ENCODE results near the gene TNFRSF18. TPM values are rescaled to one million over a fixed set of nuclear protein-coding genes. Genes with fewer than 3 reads are reported as not detected.
A peak's percentile ranks its signal among the peaks of the same experiment; 100 is the strongest.

Gene TNFRSF18
- polyA plus RNA-seq, 6 donors from 2014 or later, result 2.4 to 13.0 (median 7.9) TPM

DNA sequence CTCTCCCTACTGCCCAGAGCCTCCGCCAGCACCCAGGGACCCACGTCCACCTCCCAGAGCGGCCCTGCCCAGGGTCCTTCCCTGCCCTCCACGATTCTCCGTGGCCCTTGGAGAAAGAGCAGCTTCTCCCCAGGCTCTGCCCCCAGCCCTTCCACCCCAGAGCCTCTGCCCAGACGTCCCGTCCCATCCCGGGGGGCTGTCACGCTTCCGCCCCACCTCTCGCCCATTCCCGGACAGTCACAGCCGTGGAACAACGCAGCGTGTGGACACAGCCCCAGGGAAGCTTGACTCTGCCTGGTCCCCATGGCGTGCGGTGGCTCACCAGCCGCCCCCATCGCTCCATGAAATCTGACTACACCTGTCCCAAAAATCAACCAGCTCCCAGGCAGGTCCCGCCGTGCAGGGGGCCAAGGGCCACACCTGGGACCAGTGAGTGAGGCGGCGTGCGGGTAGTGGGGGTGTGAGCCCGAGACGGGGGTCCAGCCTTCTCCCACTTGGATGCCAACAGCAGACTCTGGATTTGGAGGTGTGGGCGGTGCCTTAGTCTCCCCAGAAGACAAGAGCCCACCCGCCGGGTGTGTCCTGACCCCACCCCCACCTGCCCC, 45.2 kb downstream of the TNFRSF18 start:
- Mint-ChIP-seq H3K36me3 (no peaks in the 10 kb centered on the region), H3K27ac (peak overlapping the region in 2 of 6 donors; percentile 57 to 89), H3K4me3 (no peak overlapping the region), H3K4me1 (peaks cover 2 to 10% (median 4%) of the 10 kb centered on the region in 3 donors), H3K27me3 (peaks cover 0 to 13% (median 0%) of the 10 kb centered on the region in 3 donors), H3K9me3 (no peaks in the 10 kb centered on the region)
- ATAC-seq (ENCODE audit: low read depth in 2 of 2), result no peak
- DNase-seq, result no peak

DNA sequence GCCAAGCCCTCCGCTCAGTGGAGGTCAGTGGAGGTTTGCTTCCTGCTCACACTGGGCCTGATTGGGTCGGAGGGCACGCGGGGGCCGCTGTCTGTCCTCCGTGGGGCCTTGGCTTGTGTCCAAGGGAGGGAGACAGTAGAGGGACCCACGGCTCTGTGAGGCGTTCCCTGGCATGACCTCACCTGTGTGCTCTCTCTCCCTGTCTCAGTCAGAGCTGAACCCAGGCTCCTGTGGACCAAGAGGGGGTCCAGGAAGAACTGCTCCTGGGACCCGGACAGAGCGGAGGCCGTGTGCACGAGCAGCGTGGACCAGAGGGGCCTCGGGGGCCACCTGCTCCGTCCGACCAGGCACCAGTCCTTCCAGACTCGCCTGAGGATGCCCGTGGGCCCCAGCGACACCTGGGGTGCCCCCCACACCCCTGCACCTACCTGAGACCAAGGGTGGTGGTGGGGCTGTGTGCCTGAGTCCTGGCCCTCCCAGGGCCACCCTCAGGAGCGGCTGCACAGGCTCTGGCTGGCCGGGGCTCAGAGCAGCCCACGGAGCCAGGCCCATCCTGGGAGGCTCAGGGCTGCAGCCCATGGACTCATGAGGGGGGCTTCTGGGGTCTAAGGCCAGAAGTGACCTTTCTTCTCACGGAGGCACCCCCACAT, 46.0 kb downstream of the TNFRSF18 start:
- no peaks in the 10 kb centered on the region for H3K36me3 Mint-ChIP-seq
- no peak for ATAC-seq (ENCODE audit: low read depth in 2 of 2)
- peak overlapping the region in 2 of 8 donors; percentile 30 to 65 for H3K4me3 Mint-ChIP-seq
- no peak for DNase-seq
- peaks cover 0 to 5% (median 0%) of the 10 kb centered on the region in 7 donors for H3K9me3 Mint-ChIP-seq
- H3K27me3 Mint-ChIP-seq, result peaks cover 0 to 13% (median 0%) of the 10 kb centered on the region in 3 donors
- peak overlapping the region in 3 of 6 donors; percentile 26 to 89 (median 57) for H3K27ac Mint-ChIP-seq
- H3K4me1 Mint-ChIP-seq, result peaks cover 2 to 7% (median 4%) of the 10 kb centered on the region in 3 donors

DNA sequence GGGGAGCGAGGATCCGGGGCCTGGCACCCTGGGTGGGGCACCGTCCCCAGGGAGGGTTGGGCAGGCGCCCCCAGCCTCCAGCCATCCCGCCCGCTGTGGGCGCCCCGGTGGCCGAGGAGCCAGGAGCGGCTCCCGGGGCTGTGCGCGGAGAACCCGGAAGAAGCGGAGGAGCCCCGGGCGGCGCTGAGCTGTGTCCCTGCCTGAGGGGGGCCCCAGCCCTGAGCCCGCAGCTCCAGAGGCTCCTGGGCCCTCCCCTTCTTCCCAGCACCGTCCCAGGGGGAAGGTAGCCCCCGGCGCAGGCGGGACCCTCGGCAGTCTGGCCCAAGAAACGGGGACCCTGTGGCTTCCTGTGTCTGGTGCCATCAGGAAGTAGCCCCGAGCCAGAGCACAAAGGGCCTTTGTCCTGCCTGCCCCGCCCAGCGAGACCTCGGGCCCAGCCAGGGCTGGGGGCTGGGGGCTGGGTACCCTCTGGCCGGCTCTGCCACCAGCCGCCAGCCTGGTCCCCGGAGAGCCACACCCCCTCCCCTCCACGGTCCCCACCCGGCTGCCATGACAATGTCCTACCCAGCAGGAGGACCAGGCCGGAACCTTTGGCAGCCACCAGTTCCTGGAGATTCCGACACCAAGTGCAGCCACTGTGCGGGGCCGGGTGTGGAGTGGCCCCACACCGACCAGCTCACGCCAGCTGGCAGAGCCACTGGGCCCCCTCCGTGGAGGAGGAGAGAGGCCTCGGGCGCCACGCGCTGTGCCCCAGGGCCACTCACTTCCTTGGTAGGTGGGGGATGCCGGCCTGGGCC, 48.3 kb downstream of the TNFRSF18 start:
- H3K9me3 Mint-ChIP-seq, result peaks cover 0 to 8% (median 6%) of the 10 kb centered on the region in 7 donors
- ATAC-seq (ENCODE audit: low read depth in 2 of 2) (peak; percentile 72), DNase-seq (peak; percentile 58)
- peaks cover 3 to 14% (median 12%) of the 10 kb centered on the region in 3 donors for H3K4me1 Mint-ChIP-seq
- H3K4me3 Mint-ChIP-seq, result peak overlapping the region in 7 of 8 donors; percentile 60 to 90 (median 77)
- H3K36me3 Mint-ChIP-seq, result peaks cover 0 to 7% of the 10 kb centered on the region in 2 donors
- H3K27me3 Mint-ChIP-seq, result no peaks in the 10 kb centered on the region
- peak overlapping the region; percentile 33 to 94 (median 80) for H3K27ac Mint-ChIP-seq

GRCh38 chr1:1157426-1157913, 48.9 kb downstream of the TNFRSF18 start:
- Mint-ChIP-seq H3K27ac (peak overlapping the region; percentile 44 to 94 (median 86)), H3K36me3 (peaks cover 0 to 13% of the 10 kb centered on the region in 2 donors), H3K9me3 (peaks cover 0 to 14% (median 10%) of the 10 kb centered on the region in 7 donors), H3K27me3 (no peaks in the 10 kb centered on the region), H3K4me3 (peak overlapping the region; percentile 77 to 93 (median 82)), H3K4me1 (peaks cover 8 to 20% (median 18%) of the 10 kb centered on the region in 3 donors)
- peak; percentile 48 for DNase-seq
- peak; percentile 57 to 59 for ATAC-seq (ENCODE audit: low read depth in 2 of 2)

- Mint-ChIP-seq H3K4me3 (peak overlapping the region; percentile 53 to 77 (median 69)), H3K27ac (peak overlapping the region in 2 of 6 donors; percentile 88 to 98), H3K27me3 (no peaks in the 10 kb centered on the region), H3K9me3 (peaks cover 0 to 17% (median 14%) of the 10 kb centered on the region in 7 donors), H3K36me3 (peaks cover 0 to 15% of the 10 kb centered on the region in 2 donors), H3K4me1 (peaks cover 11 to 23% (median 20%) of the 10 kb centered on the region in 3 donors)
- DNase-seq (no peak), ATAC-seq (ENCODE audit: low read depth in 2 of 2) (no peak)
Measured at GRCh38 chr1:1157033-1157365, 49.4 kb downstream of the TNFRSF18 start.

DNA sequence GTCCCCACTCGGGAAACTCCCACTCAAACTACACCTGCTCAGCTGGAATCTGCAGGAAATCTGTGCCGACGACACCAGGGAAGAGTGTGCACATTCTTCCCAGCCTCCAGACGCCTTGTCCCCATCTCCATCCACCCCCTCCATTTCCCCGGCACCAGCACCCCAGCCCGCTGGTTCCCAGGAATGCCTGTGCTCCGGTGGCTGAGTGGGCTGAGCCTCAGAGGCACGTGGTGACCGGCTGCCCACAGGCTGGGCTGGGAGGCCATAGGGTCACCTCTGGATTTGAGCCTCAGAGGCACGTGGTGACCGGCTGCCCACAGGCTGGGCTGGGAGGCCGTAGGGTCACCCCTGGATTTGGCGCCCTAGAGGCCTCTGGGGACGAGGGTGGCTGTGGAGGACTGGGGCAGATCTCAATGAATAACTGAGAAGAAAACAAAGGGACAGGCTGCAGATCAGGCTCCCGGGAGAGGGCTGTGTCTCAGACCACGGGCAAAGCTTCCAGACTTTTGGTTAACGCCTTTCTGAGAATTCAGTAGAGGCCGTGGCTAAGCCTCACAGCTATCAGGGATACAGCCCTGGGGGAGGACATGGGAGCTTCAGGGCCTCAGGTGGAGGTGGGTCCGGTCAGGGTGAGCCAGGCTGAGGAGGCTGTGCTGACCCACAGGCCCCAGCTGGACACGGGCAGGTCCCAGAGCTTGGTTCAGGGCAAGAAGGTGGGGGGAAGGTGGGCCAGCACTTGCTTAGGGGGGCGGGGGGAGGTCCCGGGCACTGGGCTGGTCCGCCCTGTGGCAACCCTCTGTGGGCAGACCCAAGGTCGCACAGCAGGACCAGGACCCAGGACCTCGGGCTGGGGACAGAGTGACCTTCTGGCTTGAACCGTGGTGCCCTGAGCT, 50.0 kb downstream of the TNFRSF18 start:
- Mint-ChIP-seq H3K4me3 (peak overlapping the region; percentile 66 to 87 (median 77)), H3K27ac (peak overlapping the region in 4 of 6 donors; percentile 59 to 98 (median 86)), H3K9me3 (peaks cover 0 to 17% (median 14%) of the 10 kb centered on the region in 7 donors), H3K27me3 (no peaks in the 10 kb centered on the region), H3K4me1 (peaks cover 11 to 26% (median 20%) of the 10 kb centered on the region in 3 donors), H3K36me3 (peaks cover 0 to 15% of the 10 kb centered on the region in 2 donors)
- no peak for ATAC-seq (ENCODE audit: low read depth in 2 of 2)
- DNase-seq, result no peak

GRCh38 chr1:1155258-1155657, 51.1 kb downstream of the TNFRSF18 start:
- H3K36me3 Mint-ChIP-seq, result peaks cover 0 to 15% of the 10 kb centered on the region in 2 donors
- H3K4me1 Mint-ChIP-seq, result peaks cover 11 to 26% (median 20%) of the 10 kb centered on the region in 3 donors
- peaks cover 0 to 17% (median 14%) of the 10 kb centered on the region in 7 donors for H3K9me3 Mint-ChIP-seq
- no peak for ATAC-seq (ENCODE audit: low read depth in 2 of 2)
- peak overlapping the region in 5 of 8 donors; percentile 15 to 61 (median 30) for H3K4me3 Mint-ChIP-seq
- no peak for DNase-seq
- no peaks in the 10 kb centered on the region for H3K27me3 Mint-ChIP-seq
- H3K27ac Mint-ChIP-seq, result peak overlapping the region in 3 of 6 donors; percentile 13 to 41 (median 38)

- H3K36me3 Mint-ChIP-seq, result peaks cover 0 to 15% of the 10 kb centered on the region in 2 donors
- ATAC-seq (ENCODE audit: low read depth in 2 of 2), result no peak
- peak overlapping the region in 1 of 8 donors; percentile 5 for H3K4me3 Mint-ChIP-seq
- peaks cover 11 to 26% (median 20%) of the 10 kb centered on the region in 3 donors for H3K4me1 Mint-ChIP-seq
- DNase-seq, result no peak
- H3K9me3 Mint-ChIP-seq, result peaks cover 0 to 17% (median 14%) of the 10 kb centered on the region in 7 donors
- H3K27ac Mint-ChIP-seq, result peak overlapping the region in 5 of 6 donors; percentile 9 to 98 (median 86)
- H3K27me3 Mint-ChIP-seq, result no peaks in the 10 kb centered on the region
Measured at GRCh38 chr1:1153874-1154273, 52.5 kb downstream of the TNFRSF18 start.

Other genes with a start within 250 kb of the TNFRSF18 start
- gene NOC2L, start 247.3 kb downstream of the TNFRSF18 start, polyA plus RNA-seq (ENCODE audit: low read depth in 6 of 6), result 10 to 100 TPM; 50.8 to 78.2 (median 60.4) TPM
- gene KLHL17, start 246.0 kb downstream of the TNFRSF18 start, polyA plus RNA-seq (ENCODE audit: low read depth in 6 of 6), result 1 to 10 TPM in 4 of 6 donors, under 1 TPM in 1, not detected in 1; 0.70 to 1.8 (median 1.4) TPM
- gene PLEKHN1, start 240.1 kb downstream of the TNFRSF18 start, polyA plus RNA-seq (ENCODE audit: low read depth in 6 of 6), result not detected
- gene PERM1, start 224.5 kb downstream of the TNFRSF18 start, polyA plus RNA-seq (ENCODE audit: low read depth in 6 of 6), result not detected
- under 1 TPM in 2 of 6 donors, not detected in 4; 0.45 to 0.64 TPM for gene HES4, start 206.5 kb downstream of the TNFRSF18 start, polyA plus RNA-seq (ENCODE audit: low read depth in 6 of 6)
- 100 to 1,000 TPM in 4 of 6 donors, 10 to 100 TPM in 2; 55.1 to 183 (median 124) TPM for gene ISG15, start 193.1 kb downstream of the TNFRSF18 start, polyA plus RNA-seq (ENCODE audit: low read depth in 6 of 6)
- gene AGRN, start 186.5 kb downstream of the TNFRSF18 start, polyA plus RNA-seq (ENCODE audit: low read depth in 6 of 6), result under 1 TPM in 2 of 6 donors, not detected in 4; 0.04 to 0.52 TPM
- gene RNF223, start 132.3 kb downstream of the TNFRSF18 start, polyA plus RNA-seq (ENCODE audit: low read depth in 6 of 6), result not detected
- gene C1orf159, start 90.5 kb downstream of the TNFRSF18 start, polyA plus RNA-seq (ENCODE audit: low read depth in 6 of 6), result 1 to 10 TPM in 5 of 6 donors, not detected in 1; 2.0 to 6.3 (median 4.3) TPM
- gene TTLL10, start 32.7 kb downstream of the TNFRSF18 start, polyA plus RNA-seq (ENCODE audit: low read depth in 6 of 6), result not detected
- gene TNFRSF4, start 7.6 kb upstream of the TNFRSF18 start, polyA plus RNA-seq (ENCODE audit: low read depth in 6 of 6), result under 1 TPM in 3 of 6 donors, not detected in 3; 0.18 to 0.36 (median 0.32) TPM
- gene SDF4, start 25.4 kb upstream of the TNFRSF18 start, polyA plus RNA-seq (ENCODE audit: low read depth in 6 of 6), result 100 to 1,000 TPM in 1 of 6 donors, 10 to 100 TPM in 5; 64.8 to 101 (median 85.4) TPM
- 10 to 100 TPM in 5 of 6 donors, 1 to 10 TPM in 1; 6.9 to 22.9 (median 12.9) TPM for gene B3GALT6, start 25.6 kb upstream of the TNFRSF18 start, polyA plus RNA-seq (ENCODE audit: low read depth in 6 of 6)
- not detected for gene C1QTNF12, start 40.1 kb upstream of the TNFRSF18 start, polyA plus RNA-seq (ENCODE audit: low read depth in 6 of 6)
- gene UBE2J2, start 67.3 kb upstream of the TNFRSF18 start, polyA plus RNA-seq (ENCODE audit: low read depth in 6 of 6), result 100 to 1,000 TPM in 1 of 6 donors, 10 to 100 TPM in 5; 75.1 to 112 (median 87.4) TPM
- not detected for gene SCNN1D, start 73.8 kb upstream of the TNFRSF18 start, polyA plus RNA-seq (ENCODE audit: low read depth in 6 of 6)
- 1 to 10 TPM; 1.9 to 7.2 (median 3.1) TPM for gene ACAP3, start 101.3 kb upstream of the TNFRSF18 start, polyA plus RNA-seq (ENCODE audit: low read depth in 6 of 6)
- gene PUSL1, start 102.0 kb upstream of the TNFRSF18 start, polyA plus RNA-seq (ENCODE audit: low read depth in 6 of 6), result 10 to 100 TPM in 5 of 6 donors, 1 to 10 TPM in 1; 7.2 to 17.2 (median 11.9) TPM
- 10 to 100 TPM; 45.9 to 61.5 (median 54.3) TPM for gene INTS11, start 118.1 kb upstream of the TNFRSF18 start, polyA plus RNA-seq (ENCODE audit: low read depth in 6 of 6)
- 10 to 100 TPM in 3 of 6 donors, 1 to 10 TPM in 3; 7.9 to 16.9 (median 10.7) TPM for gene CPTP, start 118.2 kb upstream of the TNFRSF18 start, polyA plus RNA-seq (ENCODE audit: low read depth in 6 of 6)
- under 1 TPM in 3 of 6 donors, not detected in 3; 0.28 to 0.44 (median 0.31) TPM for gene TAS1R3, start 124.7 kb upstream of the TNFRSF18 start, polyA plus RNA-seq (ENCODE audit: low read depth in 6 of 6)
- 1 to 10 TPM in 1 of 6 donors, under 1 TPM in 4, not detected in 1; 0.40 to 1.0 (median 0.68) TPM for gene DVL1, start 142.8 kb upstream of the TNFRSF18 start, polyA plus RNA-seq (ENCODE audit: low read depth in 6 of 6)
- gene MXRA8, start 152.0 kb upstream of the TNFRSF18 start, polyA plus RNA-seq (ENCODE audit: low read depth in 6 of 6), result not detected
- 100 to 1,000 TPM; 103 to 122 (median 106) TPM for gene AURKAIP1, start 168.6 kb upstream of the TNFRSF18 start, polyA plus RNA-seq (ENCODE audit: low read depth in 6 of 6)
- gene CCNL2, start 192.7 kb upstream of the TNFRSF18 start, polyA plus RNA-seq (ENCODE audit: low read depth in 6 of 6), result 10 to 100 TPM; 16.8 to 50.2 (median 24.6) TPM
- 100 to 1,000 TPM in 3 of 6 donors, 10 to 100 TPM in 3; 75.1 to 129 (median 102) TPM for gene MRPL20, start 200.7 kb upstream of the TNFRSF18 start, polyA plus RNA-seq (ENCODE audit: low read depth in 6 of 6)
- 1 to 10 TPM in 1 of 6 donors, under 1 TPM in 4, not detected in 1; 0.17 to 1.5 (median 0.28) TPM for gene ANKRD65, start 214.7 kb upstream of the TNFRSF18 start, polyA plus RNA-seq (ENCODE audit: low read depth in 6 of 6)
- under 1 TPM in 1 of 6 donors, not detected in 5; 0.41 TPM for gene VWA1, start 229.1 kb upstream of the TNFRSF18 start, polyA plus RNA-seq (ENCODE audit: low read depth in 6 of 6)
- not detected for gene ATAD3C, start 243.1 kb upstream of the TNFRSF18 start, polyA plus RNA-seq (ENCODE audit: low read depth in 6 of 6)

All from naive B cell (primary cell).